SH-SY5Y (cell line): Measurements from ENCODE around the gene HCN4.

Experiments used
- GATA2 ChIP-seq: IDR thresholded peaks from 2 replicates; pipeline ENCODE4 v1.6.1; 2011; ENCODE audit warnings: mild to moderate bottlenecking, low read depth, low read length
- GATA3 ChIP-seq: IDR thresholded peaks from 2 replicates; pipeline ENCODE4 v1.6.1; 2011; ENCODE audit warnings: low read depth, mild to moderate bottlenecking, low read length, moderate library complexity

HCN4 gene

GRCh38 chr15:73284090-73284716 lies 84.6 kb downstream of the HCN4 start:
- TF ChIP-seq GATA3: no peak
- no peak for TF ChIP-seq GATA2

GRCh38 chr15:73283366-73283962 lies 85.3 kb downstream of the HCN4 start:
- TF ChIP-seq GATA2: no peak
- TF ChIP-seq GATA3: no peak

GRCh38 chr15:73282567-73283365 lies 86.0 kb downstream of the HCN4 start:
- no peak for TF ChIP-seq GATA3
- no peak for TF ChIP-seq GATA2

- no peak for TF ChIP-seq GATA2
- TF ChIP-seq GATA3: no peak
Observed at GRCh38 chr15:73275862-73276261, 92.9 kb downstream of the HCN4 start.

- TF ChIP-seq GATA2 (no peak), GATA3 (no peak)
Observed at GRCh38 chr15:73273181-73274002, 95.4 kb downstream of the HCN4 start.

- no peak for TF ChIP-seq GATA3
- no peak for TF ChIP-seq GATA2
Observed at GRCh38 chr15:73270366-73271097, 98.2 kb downstream of the HCN4 start.
